Stimulated activated CD4-positive, alpha-beta T cell treated with anti-CD3 and anti-CD28 coated beads, Interleukin-4, amount 100 ng/mL, for 48 hours (primary cell): Measurements from ENCODE around the gene P3H1.

Experiments
- DNase-seq, 2 donors: peaks; one replicate each; pipeline ENCODE4 v3.0.0-alpha.2; 2020; ENCODE audit warnings: low read depth in 2 of 2

Gene P3H1

GRCh38 chr1:42745851-42746250 lies 21.0 kb downstream of the P3H1 start:
- DNase-seq: no peak

- DNase-seq: no peak
Measured at GRCh38 chr1:42744148-42744413, 22.7 kb downstream of the P3H1 start.

- DNase-seq: no peak
Measured at GRCh38 chr1:42743317-42744147, 23.3 kb downstream of the P3H1 start.

GRCh38 chr1:42742617-42743316 lies 24.1 kb downstream of the P3H1 start:
- no peak for DNase-seq

GRCh38 chr1:42742141-42742540 lies 24.7 kb downstream of the P3H1 start:
- DNase-seq: no peak

- no peak for DNase-seq
Measured at GRCh38 chr1:42741706-42742105, 25.1 kb downstream of the P3H1 start.

- DNase-seq: no peak
Measured at GRCh38 chr1:42740851-42741580, 25.8 kb downstream of the P3H1 start.

- no peak for DNase-seq
Measured at GRCh38 chr1:42739753-42740700, 26.8 kb downstream of the P3H1 start, which contains the start of gene CLDN19. Gene CLDN19 (minus strand): TSS chr1:42740236. CDS start chr1:42740063, 173 bp downstream.

- no peak for DNase-seq
Measured at GRCh38 chr1:42738678-42739226, 28.1 kb downstream of the P3H1 start.

- DNase-seq: no peak
Measured at GRCh38 chr1:42737986-42738677, 28.7 kb downstream of the P3H1 start.

- DNase-seq: no peak
Measured at GRCh38 chr1:42737257-42737656, 29.6 kb downstream of the P3H1 start.

- no peak for DNase-seq
Measured at GRCh38 chr1:42736571-42737200, 30.1 kb downstream of the P3H1 start.

GRCh38 chr1:42736152-42736551 lies 30.7 kb downstream of the P3H1 start:
- DNase-seq: no peak

- no peak for DNase-seq
Measured at GRCh38 chr1:42735477-42736105, 31.2 kb downstream of the P3H1 start.

GRCh38 chr1:42735056-42735455 lies 31.8 kb downstream of the P3H1 start:
- no peak for DNase-seq

GRCh38 chr1:42734201-42735035 lies 32.4 kb downstream of the P3H1 start:
- no peak for DNase-seq

- DNase-seq: no peak
Measured at GRCh38 chr1:42733415-42734200, 33.2 kb downstream of the P3H1 start.

GRCh38 chr1:42732126-42732680 lies 34.6 kb downstream of the P3H1 start:
- DNase-seq: no peak
